Measurements from ENCODE around the gene TAOK3.
"Not testable (repeated sequence)": the region's sequence is repeated elsewhere in the genome, so short reads cannot be mapped to it uniquely, and the experiment has no call there.

Gene TAOK3

GRCh38 chr12:118259079-118259478, 113.6 kb downstream of the TAOK3 start:
- Mint-ChIP-seq H3K4me1 (peaks cover 16% of the 10 kb centered on the region), H3K27me3 (no peaks in the 10 kb centered on the region), H3K9me3 (no peaks in the 10 kb centered on the region), H3K27ac (peak overlapping the region; percentile 9), H3K4me3 (no peak overlapping the region), H3K36me3 (peaks cover 68% of the 10 kb centered on the region)
- ATAC-seq = no peak

GRCh38 chr12:118256352-118256751, 116.4 kb downstream of the TAOK3 start:
- Mint-ChIP-seq H3K27me3 (no peaks in the 10 kb centered on the region), H3K36me3 (peaks cover 51% of the 10 kb centered on the region), H3K4me3 (no peak overlapping the region), H3K9me3 (no peaks in the 10 kb centered on the region), H3K27ac (no peak overlapping the region), H3K4me1 (peaks cover 14% of the 10 kb centered on the region)
- no peak for ATAC-seq

GRCh38 chr12:118249547-118249946, 123.2 kb downstream of the TAOK3 start:
- no peaks in the 10 kb centered on the region for H3K27me3 Mint-ChIP-seq
- no peaks in the 10 kb centered on the region for H3K4me1 Mint-ChIP-seq
- H3K27ac Mint-ChIP-seq = no peak overlapping the region
- ATAC-seq = no peak
- H3K4me3 Mint-ChIP-seq = no peak overlapping the region
- no peaks in the 10 kb centered on the region for H3K9me3 Mint-ChIP-seq
- H3K36me3 Mint-ChIP-seq = peaks cover 21% of the 10 kb centered on the region

GRCh38 chr12:118245886-118246285, 126.8 kb downstream of the TAOK3 start:
- H3K27me3 Mint-ChIP-seq, H3K4me3 Mint-ChIP-seq, H3K9me3 Mint-ChIP-seq, ATAC-seq, H3K4me1 Mint-ChIP-seq, H3K27ac Mint-ChIP-seq: not testable (repeated sequence)
- H3K36me3 Mint-ChIP-seq = peaks cover 11% of the 10 kb centered on the region

- no peaks in the 10 kb centered on the region for H3K9me3 Mint-ChIP-seq
- H3K4me1 Mint-ChIP-seq = peaks cover 24% of the 10 kb centered on the region
- peaks cover 18% of the 10 kb centered on the region for H3K36me3 Mint-ChIP-seq
- ATAC-seq = peak; percentile 77
- H3K27ac Mint-ChIP-seq = peak overlapping the region; percentile 81
- H3K27me3 Mint-ChIP-seq = no peaks in the 10 kb centered on the region
- no peak overlapping the region for H3K4me3 Mint-ChIP-seq
Observed at GRCh38 chr12:118238888-118239287, 133.8 kb downstream of the TAOK3 start.

GRCh38 chr12:118237908-118238307, 134.8 kb downstream of the TAOK3 start:
- Mint-ChIP-seq H3K36me3 (peaks cover 22% of the 10 kb centered on the region), H3K9me3 (no peaks in the 10 kb centered on the region), H3K4me3 (no peak overlapping the region), H3K4me1 (peaks cover 24% of the 10 kb centered on the region), H3K27me3 (no peaks in the 10 kb centered on the region), H3K27ac (peak overlapping the region; percentile 81)
- ATAC-seq = no peak

GRCh38 chr12:118237052-118237665, 135.5 kb downstream of the TAOK3 start:
- peak; percentile 90 for ATAC-seq
- Mint-ChIP-seq H3K27me3 (no peaks in the 10 kb centered on the region), H3K9me3 (no peaks in the 10 kb centered on the region), H3K4me3 (peak overlapping the region; percentile 40), H3K36me3 (peaks cover 22% of the 10 kb centered on the region), H3K4me1 (peaks cover 24% of the 10 kb centered on the region), H3K27ac (peak overlapping the region; percentile 81)

- Mint-ChIP-seq H3K27ac (peak overlapping the region; percentile 72), H3K36me3 (peaks cover 49% of the 10 kb centered on the region), H3K27me3 (no peaks in the 10 kb centered on the region), H3K9me3 (peaks cover 3% of the 10 kb centered on the region), H3K4me3 (no peak overlapping the region), H3K4me1 (peaks cover 22% of the 10 kb centered on the region)
- ATAC-seq = no peak
Observed at GRCh38 chr12:118220702-118221101, 152.0 kb downstream of the TAOK3 start.

- Mint-ChIP-seq H3K9me3 (peaks cover 3% of the 10 kb centered on the region), H3K4me3 (peak overlapping the region; percentile 0), H3K27me3 (no peaks in the 10 kb centered on the region), H3K27ac (peak overlapping the region; percentile 72), H3K4me1 (peaks cover 22% of the 10 kb centered on the region), H3K36me3 (peaks cover 53% of the 10 kb centered on the region)
- ATAC-seq = no peak
Observed at GRCh38 chr12:118219772-118220171, 152.9 kb downstream of the TAOK3 start.

- H3K4me3 Mint-ChIP-seq = no peak overlapping the region
- no peak for ATAC-seq
- H3K4me1 Mint-ChIP-seq = peaks cover 22% of the 10 kb centered on the region
- H3K27ac Mint-ChIP-seq = no peak overlapping the region
- peaks cover 3% of the 10 kb centered on the region for H3K9me3 Mint-ChIP-seq
- peaks cover 51% of the 10 kb centered on the region for H3K36me3 Mint-ChIP-seq
- H3K27me3 Mint-ChIP-seq = no peaks in the 10 kb centered on the region
Observed at GRCh38 chr12:118219106-118219505, 153.6 kb downstream of the TAOK3 start.

- no peak for ATAC-seq
- Mint-ChIP-seq H3K27ac (no peak overlapping the region), H3K4me3 (no peak overlapping the region), H3K4me1 (no peaks in the 10 kb centered on the region), H3K27me3 (no peaks in the 10 kb centered on the region), H3K36me3 (peaks cover 68% of the 10 kb centered on the region), H3K9me3 (no peaks in the 10 kb centered on the region)
Observed at GRCh38 chr12:118213452-118213851, 159.3 kb downstream of the TAOK3 start.

GRCh38 chr12:118212606-118213005, 160.1 kb downstream of the TAOK3 start:
- H3K27me3 Mint-ChIP-seq = no peaks in the 10 kb centered on the region
- H3K4me1 Mint-ChIP-seq = no peaks in the 10 kb centered on the region
- H3K27ac Mint-ChIP-seq = no peak overlapping the region
- H3K36me3 Mint-ChIP-seq = peaks cover 76% of the 10 kb centered on the region
- H3K4me3 Mint-ChIP-seq = no peak overlapping the region
- ATAC-seq = no peak
- no peaks in the 10 kb centered on the region for H3K9me3 Mint-ChIP-seq

GRCh38 chr12:118206107-118206412, 166.6 kb downstream of the TAOK3 start:
- Mint-ChIP-seq H3K4me1 (peaks cover 14% of the 10 kb centered on the region), H3K27ac (peak overlapping the region; percentile 76), H3K27me3 (no peaks in the 10 kb centered on the region), H3K36me3 (peaks cover 54% of the 10 kb centered on the region), H3K4me3 (no peak overlapping the region), H3K9me3 (no peaks in the 10 kb centered on the region)
- ATAC-seq = no peak

- no peak for ATAC-seq
- Mint-ChIP-seq H3K27me3 (no peaks in the 10 kb centered on the region), H3K9me3 (no peaks in the 10 kb centered on the region), H3K4me3 (no peak overlapping the region), H3K36me3 (peaks cover 46% of the 10 kb centered on the region), H3K27ac (no peak overlapping the region), H3K4me1 (no peaks in the 10 kb centered on the region)
Observed at GRCh38 chr12:118193958-118194357, 178.7 kb downstream of the TAOK3 start.

- Mint-ChIP-seq H3K4me3 (no peak overlapping the region), H3K27ac (no peak overlapping the region), H3K9me3 (no peaks in the 10 kb centered on the region), H3K27me3 (no peaks in the 10 kb centered on the region), H3K36me3 (peaks cover 42% of the 10 kb centered on the region), H3K4me1 (no peaks in the 10 kb centered on the region)
- no peak for ATAC-seq
Observed at GRCh38 chr12:118193477-118193876, 179.2 kb downstream of the TAOK3 start.

GRCh38 chr12:118190266-118190665, 182.4 kb downstream of the TAOK3 start:
- Mint-ChIP-seq H3K9me3 (no peaks in the 10 kb centered on the region), H3K4me1 (peaks cover 22% of the 10 kb centered on the region), H3K27me3 (no peaks in the 10 kb centered on the region), H3K27ac (peak overlapping the region; percentile 19), H3K4me3 (no peak overlapping the region), H3K36me3 (peaks cover 35% of the 10 kb centered on the region)
- ATAC-seq = no peak
